Measurements from ENCODE around the gene RMC1.
"Not testable (repeated sequence)": the region's sequence is repeated elsewhere in the genome, so short reads cannot be mapped to it uniquely, and the experiment has no call there.

The RMC1 gene

DNA sequence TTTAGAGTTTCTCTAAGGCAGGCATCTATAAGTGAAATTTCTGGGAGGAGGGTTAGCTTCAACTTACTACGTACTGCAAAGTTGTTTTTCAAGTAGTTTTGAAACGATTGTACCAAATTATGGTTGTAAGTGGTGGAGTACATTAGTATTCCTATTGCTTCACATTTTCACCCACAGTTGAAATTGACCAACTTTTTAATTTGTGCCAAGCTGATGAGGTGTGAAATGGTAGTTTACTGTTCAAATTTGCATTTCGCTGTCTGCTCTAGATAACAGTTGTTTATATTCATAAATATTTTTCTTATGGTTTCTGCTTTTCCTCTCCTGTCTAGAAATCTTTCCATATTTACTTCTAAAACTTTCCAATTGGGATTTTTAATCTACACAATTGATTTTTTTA lies 64.4 kb downstream of the RMC1 start:
- DNase-seq: no peak

DNA sequence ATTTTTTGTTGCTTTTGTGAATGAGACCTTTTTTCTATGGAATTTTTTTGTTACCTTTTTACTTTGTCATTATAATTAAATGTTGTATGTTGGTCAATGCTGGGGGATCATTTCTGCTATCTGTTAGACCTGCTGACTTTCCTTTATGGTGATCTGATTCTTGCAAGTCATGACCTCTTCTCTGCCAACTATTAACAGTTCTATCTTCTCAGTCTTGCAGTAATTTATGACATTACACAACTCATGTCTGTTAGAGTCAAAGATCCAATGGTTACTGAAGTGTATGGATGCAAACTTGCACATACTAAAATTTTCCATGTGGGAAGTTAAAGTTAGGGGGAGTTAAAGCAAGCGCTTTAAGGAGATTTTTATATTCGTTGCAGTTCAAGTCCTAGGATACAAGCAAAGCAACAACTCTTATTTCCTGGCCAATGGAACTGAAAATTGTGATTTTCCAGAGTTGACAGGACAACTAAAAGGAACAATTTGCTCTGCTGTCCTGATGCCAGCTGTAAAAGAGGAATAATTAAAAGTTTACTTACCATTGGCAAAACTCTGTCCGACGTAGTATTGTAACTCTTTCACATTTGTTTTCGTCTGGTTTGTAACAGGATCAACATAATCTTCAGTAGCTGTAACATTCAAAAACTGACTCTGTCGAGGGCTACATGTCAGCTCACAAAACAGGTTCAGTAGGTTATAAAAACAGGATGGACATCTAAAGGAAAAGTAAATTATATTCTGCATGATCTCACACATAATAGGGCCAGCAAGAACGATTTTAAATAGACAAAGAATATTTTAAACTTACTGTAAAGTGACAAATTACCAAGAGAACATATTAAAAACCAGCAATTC lies 65.2 kb downstream of the RMC1 start:
- no peak for DNase-seq

DNA sequence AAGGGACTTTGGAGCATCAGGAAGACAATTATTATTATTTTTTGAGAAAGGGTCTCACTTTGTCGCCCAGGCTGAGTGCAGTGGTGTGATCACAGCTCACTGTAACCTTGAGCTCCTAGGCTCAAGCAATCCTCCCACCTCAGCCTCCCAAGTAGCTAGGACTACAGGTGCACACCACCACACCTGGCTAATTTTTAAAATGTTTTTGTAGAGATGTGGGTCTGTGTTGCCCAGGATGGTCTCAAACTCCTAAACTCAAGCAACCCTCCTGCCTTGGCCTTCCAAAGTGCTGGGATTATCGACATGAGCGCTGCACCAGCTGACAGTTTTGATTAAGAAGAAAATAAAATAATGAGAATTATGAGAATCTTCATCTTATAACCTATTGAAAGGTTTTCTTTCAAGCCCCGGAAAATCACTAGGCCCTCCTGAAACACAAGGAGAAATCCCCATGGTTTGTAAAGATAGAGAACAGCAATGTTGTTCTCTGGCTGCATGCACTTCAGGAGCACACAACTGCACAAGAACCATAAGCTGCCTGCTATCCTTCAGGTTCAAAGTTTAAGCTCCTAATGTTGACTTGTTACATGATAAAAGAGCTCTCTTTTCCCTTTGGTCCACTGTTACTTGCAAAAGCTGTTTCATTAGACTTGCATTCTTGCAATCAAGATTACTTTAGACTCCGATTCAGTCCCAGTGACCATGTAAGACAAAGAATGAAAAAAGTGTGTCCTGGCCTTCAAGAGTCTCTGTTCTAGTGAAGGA lies 66.2 kb downstream of the RMC1 start:
- no peak for DNase-seq

DNA sequence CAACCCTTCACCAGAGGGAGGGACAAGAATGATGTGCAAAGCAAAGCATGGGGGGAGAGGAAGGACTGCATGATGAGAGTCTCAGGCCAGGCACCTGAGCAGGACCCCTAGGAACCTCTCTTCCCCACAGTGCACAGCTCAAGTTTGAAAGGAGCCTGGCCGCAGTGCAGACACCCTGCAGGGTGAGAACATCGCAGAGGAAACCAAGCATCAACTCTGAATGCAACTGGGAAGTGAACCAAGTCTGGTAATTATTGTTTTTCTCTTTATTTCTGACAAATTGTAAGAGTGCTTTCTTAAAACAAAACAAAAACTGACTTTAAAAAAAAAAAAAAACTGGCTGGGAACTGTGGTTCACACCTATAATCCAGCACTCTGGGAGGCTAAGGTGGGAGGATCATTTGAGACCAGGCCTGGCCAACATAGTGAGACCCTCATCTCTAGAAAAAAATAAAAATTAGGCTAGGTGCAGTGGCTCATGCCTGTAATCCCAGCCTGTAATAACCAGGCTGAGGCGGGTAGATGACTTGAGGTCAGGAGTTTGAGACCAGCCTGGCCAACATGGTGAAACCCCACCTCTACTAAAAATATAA lies 67.7 kb downstream of the RMC1 start:
- DNase-seq: no peak

DNA sequence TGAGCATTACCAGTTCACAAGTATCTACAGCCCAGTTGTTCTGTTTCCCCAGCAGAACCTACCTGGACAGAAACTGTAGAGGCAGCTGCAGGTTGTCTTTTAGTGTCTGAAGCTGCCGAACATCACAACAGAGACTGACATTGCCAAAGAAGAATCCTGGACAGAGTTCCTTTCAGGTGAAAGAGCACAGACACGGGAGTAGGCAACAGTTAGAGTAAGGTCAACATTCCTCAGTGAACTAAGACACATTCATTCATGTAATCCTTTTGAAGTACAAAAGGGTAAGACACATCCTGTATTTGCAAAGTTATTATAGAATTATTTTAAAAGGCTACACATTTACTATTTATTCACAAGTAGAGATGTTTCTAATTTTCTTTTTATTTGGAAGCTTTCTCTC lies 68.7 kb downstream of the RMC1 start:
- DNase-seq: no peak

DNA sequence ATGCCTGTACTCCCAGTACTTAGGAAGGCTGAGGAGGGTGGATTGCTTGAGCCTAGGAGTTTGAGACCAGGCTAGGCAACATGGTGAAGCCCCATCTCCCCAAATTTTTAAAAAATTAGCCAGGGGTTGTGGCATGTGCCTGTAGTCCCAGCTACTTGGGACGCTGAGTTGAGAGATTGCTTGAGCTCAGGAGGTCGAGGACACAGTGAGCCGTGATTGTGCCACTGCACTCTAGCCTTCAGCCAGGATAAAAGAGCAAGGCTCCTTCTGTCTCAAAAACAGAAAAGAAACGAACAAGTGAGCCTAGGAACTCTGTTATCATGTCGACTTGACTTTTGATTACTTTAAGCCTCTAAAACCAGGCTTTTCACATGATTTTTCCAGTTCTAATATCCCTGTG lies 69.3 kb downstream of the RMC1 start:
- no peak for DNase-seq

DNA sequence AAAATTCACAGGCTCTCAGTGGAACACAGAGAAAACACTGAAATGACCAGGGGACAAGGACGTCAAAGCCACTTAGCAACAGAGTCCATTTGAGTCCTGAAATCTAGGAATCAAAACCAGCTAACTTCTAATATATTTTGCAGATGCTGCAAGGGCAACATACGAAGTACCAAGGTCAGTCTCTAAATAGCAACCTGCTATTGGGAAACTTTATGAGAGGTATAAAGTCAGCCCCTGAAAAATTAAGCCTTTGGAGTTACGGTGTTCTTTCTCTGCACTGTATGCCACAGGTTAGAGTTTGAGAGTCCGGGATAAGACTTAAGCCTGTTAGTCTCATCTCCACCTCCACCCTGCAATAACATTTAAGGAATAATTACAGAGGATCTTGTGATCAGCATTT lies 69.7 kb downstream of the RMC1 start:
- DNase-seq: no peak

DNA sequence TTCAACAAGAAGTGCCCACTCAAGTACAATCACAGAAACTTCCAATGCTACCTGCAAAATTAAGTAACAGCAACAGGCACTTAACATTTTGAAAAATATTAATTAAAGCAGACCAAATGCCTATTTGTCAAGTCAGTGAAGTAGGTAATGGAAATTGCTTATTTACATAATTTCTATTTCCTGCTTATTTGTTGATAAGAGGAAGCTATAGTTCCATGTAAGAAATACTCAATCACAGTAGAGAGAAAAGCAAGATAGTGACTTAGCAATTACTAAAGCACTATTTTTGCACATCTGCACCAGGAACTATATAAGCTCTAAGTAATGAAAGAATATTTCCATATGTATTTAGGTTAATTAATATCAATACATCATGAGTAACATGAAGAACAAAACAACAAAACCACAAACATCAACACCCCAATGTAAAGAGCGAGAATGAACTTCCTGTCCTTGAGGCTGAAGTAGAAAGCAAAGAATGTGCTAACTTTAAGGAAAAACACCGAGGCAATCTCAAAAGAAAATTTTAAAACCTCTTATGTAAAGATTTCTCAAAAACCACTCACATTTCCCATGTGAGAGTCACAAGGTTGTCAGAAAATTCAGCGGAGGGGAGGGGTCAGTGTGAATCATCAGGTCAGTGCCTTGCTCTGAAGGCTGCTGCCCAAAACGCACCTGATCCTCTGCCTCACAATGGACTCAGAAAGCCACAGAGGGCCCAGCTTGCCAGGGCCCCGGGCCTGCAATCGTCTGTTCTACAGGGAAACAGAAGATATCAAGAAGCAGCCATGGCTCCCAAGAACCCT lies 70.5 kb downstream of the RMC1 start:
- no peak for DNase-seq

DNA sequence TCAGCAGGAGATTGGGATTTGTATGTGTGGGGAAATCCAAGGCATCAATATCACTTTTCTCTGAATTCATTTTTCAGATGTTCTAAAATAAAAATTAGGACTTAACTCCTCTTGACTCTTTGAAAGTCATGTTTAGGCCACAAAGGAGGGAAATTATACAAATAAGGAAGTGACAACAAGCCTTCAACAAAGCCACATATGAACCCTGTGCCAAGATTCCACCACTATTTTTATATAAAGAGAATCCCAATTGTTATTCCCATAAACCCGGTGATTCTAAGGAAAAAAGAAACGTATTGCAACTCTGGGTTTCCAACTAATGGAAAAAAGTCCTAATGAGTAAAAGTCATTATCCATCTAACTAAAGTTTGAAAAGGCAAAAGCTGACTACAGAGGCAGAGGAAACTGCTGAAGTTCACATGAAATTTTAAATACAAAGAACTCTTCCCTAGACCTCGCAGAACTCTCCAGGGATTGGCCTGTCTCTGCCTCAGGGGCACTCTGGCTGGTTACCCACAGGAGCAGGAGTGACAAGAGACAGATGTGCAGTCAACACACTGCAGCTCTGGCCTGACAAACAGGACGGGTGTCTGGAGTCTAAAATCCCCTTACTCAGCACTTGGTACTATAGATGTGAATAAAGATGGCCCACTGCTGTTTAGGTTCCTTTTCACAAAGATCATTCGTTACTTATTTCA lies 71.4 kb downstream of the RMC1 start:
- DNase-seq: no peak

DNA sequence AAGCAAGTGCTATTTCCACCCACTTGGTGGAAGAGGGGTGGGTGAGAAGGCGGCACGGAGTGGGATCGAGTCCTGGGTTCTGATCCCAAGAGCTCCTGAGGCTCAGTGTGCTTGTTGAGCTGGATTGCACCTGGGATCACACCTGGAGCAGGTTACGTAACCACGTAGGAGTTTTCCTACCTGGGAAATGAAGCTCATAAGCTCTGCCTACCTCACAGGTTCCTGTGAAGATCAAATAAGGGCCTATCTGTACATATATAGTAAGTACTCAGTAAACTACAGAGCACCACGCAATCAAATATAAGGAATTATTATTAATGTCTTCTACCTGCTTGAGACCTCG lies 72.0 kb downstream of the RMC1 start:
- DNase-seq: no peak

DNA sequence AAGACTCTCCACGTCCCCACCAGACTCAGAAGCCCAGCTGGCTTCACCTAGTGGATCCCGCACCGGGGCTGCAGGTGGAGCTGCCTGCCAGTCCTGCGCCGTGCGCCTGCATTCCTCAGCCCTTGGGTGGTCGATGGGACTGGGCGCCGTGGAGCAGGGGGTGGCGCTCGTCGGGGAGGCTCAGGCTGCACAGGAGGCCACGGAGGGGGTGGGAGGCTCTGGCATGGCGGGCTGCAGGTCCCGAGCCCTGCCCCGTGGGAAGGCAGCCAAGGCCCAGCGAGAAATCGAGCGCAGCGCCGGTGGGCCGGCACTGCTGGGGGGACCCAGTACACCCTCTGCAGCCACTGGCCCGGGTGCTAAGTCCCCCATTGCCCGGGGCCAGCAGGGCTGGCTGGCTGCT lies 74.2 kb downstream of the RMC1 start:
- not testable (repeated sequence) for DNase-seq

DNA sequence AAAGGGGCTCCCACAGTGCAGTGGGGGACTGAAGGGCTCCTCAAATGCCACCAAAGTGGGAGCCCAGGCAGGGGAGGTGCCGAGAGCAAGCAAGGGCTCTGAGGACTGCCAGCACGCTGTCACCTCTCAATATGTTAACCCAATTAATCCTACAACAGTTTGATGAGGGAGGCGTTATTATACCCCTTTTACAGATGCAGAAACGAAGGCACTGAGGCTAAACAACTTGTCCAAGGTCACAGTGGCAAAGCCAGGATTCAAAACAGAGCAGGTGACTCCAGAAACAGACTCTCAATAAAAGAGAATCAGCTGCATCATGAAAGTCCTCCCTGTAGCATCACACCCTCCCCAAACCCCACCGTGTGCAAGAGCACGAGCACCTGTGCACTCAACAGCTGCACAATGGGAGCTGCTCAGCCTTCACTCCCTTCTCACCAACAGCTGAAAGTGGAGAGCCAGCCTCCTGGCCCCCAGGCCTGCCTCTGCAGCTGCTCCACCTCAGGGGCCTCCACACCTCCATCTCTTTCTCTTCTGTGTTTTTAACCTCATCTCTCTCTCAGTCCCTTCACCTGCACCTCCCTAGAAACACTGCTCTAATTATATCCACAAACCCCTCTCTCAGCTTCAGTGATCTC lies 74.9 kb downstream of the RMC1 start:
- DNase-seq: no peak

DNA sequence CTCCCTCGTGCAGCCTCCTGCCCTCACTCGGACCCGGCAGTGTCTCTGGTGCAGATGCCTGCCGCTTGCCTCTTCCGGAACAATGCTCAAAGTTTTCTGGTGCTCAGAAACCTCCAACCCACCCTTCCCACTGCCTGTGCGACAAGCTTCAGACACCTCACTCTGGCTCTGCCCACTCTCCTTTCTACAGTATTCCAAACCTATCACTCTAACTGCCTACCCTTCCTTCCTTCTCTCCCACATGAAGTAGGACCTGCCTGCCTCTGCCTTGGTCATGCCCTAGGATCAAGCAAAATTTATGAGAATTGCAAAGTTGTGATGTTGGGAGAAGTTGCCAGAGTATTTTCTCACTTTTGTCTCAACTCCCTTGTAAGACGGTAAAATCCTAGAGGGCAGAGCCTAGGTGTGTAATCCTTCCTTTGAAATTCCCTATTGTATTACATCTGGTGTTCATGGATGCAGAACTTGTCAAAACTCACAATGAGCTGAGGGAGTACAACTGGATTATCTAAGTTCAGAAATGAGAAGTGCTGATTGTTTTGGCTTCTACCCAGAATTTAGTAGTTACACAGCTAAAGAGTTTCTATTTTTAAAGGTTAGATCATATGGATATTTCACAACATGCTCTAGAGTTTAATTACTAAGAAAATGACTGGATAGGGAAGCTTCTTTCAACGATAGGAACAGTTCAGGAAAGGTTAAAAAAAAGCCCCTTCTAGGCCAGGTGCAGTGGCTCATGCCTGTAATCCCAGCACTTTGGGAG lies 75.8 kb downstream of the RMC1 start:
- no peak for DNase-seq

DNA sequence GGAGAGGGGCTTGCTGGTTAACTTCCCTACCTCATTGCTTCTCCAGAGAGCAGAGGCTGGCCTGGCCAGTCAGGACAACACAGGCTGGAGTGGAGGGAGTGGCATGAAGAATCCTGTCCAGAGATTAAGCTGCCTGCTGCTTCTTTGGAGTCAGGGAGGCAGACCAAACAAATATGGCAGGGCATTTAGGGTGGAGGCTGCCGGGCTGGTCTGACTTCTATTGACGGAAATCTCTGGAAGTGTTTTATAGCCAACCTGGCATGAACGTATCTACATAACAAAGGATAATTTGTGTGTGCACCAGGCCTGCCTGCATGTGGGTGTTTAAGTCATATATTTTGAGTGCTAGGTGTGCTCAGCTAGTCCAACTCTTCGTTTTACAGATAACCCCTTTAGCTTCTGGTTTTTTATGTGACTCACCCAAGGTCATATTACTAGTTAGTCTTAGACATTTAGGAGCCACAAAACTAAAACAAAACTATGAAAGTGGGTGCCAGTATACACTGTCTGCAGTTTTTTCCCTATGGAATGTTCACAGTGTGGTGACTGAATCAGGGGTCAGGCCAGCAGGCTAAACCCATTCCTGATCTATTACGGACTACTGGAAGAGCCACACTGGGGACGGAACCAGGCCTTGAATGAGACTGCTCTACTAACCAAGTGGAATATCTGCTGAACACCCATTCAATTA lies 77.5 kb downstream of the RMC1 start:
- DNase-seq: no peak
